GM13977 (cell line): ENCODE data around the gene IPCEF1.

Experiments
- DNase-seq: peaks from one replicate; pipeline ENCODE4 v3.0.0; 2012; ENCODE audit warnings: low spot score
- CTCF ChIP-seq: IDR thresholded peaks from 2 replicates; pipeline ENCODE4 v1.5.1; 2012; ENCODE audit warnings: mild to moderate bottlenecking, control low read depth; ENCODE audit not compliant: insufficient read depth; ENCODE audit errors: extremely low read depth, missing control alignments
- in situ Hi-C: fragments of 300-500 bp; cut with MboI; formaldehyde crosslinking; loops from one replicate; pipeline ENCODE4 v1.12.0; 2022; ENCODE audit warnings: low sequenced_read_pairs, low pct_unique_long_range_greater_than_20kb, mixed read lengths, inconsistent platforms; ENCODE audit not compliant: unreplicated experiment

The IPCEF1 gene

GRCh38 chr6:154356690-154357089 lies at the start of gene IPCEF1:
IPCEF1 (minus strand) TSS chr6:154356803; CDS start chr6:154265947, 90,856 bp downstream.
- TF ChIP-seq CTCF: no peak
- no peak for DNase-seq
- in situ Hi-C loops: no loop called here

GRCh38 chr6:154406301-154406700 lies 49.7 kb upstream of the IPCEF1 start:
- DNase-seq: no peak
- in situ Hi-C loops: no loop called here
- no peak for TF ChIP-seq CTCF

GRCh38 chr6:154404791-154405400 lies 48.3 kb upstream of the IPCEF1 start:
- TF ChIP-seq CTCF: no peak
- in situ Hi-C loops: no loop called here
- DNase-seq: no peak

- TF ChIP-seq CTCF: no peak
- no peak for DNase-seq
- in situ Hi-C loops: no loop called here
Observed at GRCh38 chr6:154403788-154404187, 47.2 kb upstream of the IPCEF1 start.

GRCh38 chr6:154402081-154402780 lies 45.6 kb upstream of the IPCEF1 start:
- in situ Hi-C loops: no loop called here
- DNase-seq: no peak

GRCh38 chr6:154399097-154399496 lies 42.5 kb upstream of the IPCEF1 start:
- in situ Hi-C loops: no loop called here
- no peak for DNase-seq
- TF ChIP-seq CTCF: no peak

More at GRCh38 chr6:154402081-154402780, 45.6 kb upstream of the IPCEF1 start:
- no peak for TF ChIP-seq CTCF
